ENCODE data around the gene RGS16. TPM values are rescaled to one million over a fixed set of nuclear protein-coding genes. Genes with fewer than 3 reads are reported as not detected.

RGS16 gene
- total RNA-seq, 1 donor from 2014 or later, result 0.98 TPM

- no peaks in the 10 kb centered on the region for H3K36me3 Mint-ChIP-seq (ENCODE audit: insufficient read depth)
- peaks cover 7% of the 10 kb centered on the region for H3K9me3 Mint-ChIP-seq (ENCODE audit: low read depth)
- peaks cover 23% of the 10 kb centered on the region for H3K27me3 Mint-ChIP-seq
- peaks cover 15% of the 10 kb centered on the region for H3K4me1 Mint-ChIP-seq (ENCODE audit: low read depth)
- H3K4me3 Mint-ChIP-seq (ENCODE audit: low read depth), result no peak overlapping the region
- TF ChIP-seq CTCF (IDR thresholded peaks at IDR 0.05; ENCODE audit: unreplicated experiment), result no peak
- DNase-seq (ENCODE audit: low spot score, unreplicated experiment), result no peak
- no peak overlapping the region for H3K27ac Mint-ChIP-seq
These were observed 16.9 kb upstream of the RGS16 start for GRCh38 chr1:182620924-182621585.

GRCh38 chr1:182617734-182618351 is 13.7 kb upstream of the RGS16 start:
- no peak for DNase-seq (ENCODE audit: low spot score, unreplicated experiment)
- TF ChIP-seq CTCF (IDR thresholded peaks at IDR 0.05; ENCODE audit: unreplicated experiment), result no peak
- H3K36me3 Mint-ChIP-seq (ENCODE audit: insufficient read depth), result no peaks in the 10 kb centered on the region
- peaks cover 16% of the 10 kb centered on the region for H3K4me1 Mint-ChIP-seq (ENCODE audit: low read depth)
- peaks cover 7% of the 10 kb centered on the region for H3K9me3 Mint-ChIP-seq (ENCODE audit: low read depth)
- no peak overlapping the region for H3K27ac Mint-ChIP-seq
- H3K4me3 Mint-ChIP-seq (ENCODE audit: low read depth), result no peak overlapping the region
- H3K27me3 Mint-ChIP-seq, result peaks cover 53% of the 10 kb centered on the region

GRCh38 chr1:182617014-182617429 is 12.8 kb upstream of the RGS16 start:
- Mint-ChIP-seq H3K9me3 (ENCODE audit: low read depth) (peaks cover 7% of the 10 kb centered on the region), H3K27me3 (peaks cover 62% of the 10 kb centered on the region), H3K36me3 (ENCODE audit: insufficient read depth) (no peaks in the 10 kb centered on the region), H3K4me1 (ENCODE audit: low read depth) (peaks cover 16% of the 10 kb centered on the region), H3K27ac (peak overlapping the region; percentile 43), H3K4me3 (ENCODE audit: low read depth) (no peak overlapping the region)
- no peak for DNase-seq (ENCODE audit: low spot score, unreplicated experiment)
- TF ChIP-seq CTCF (IDR thresholded peaks at IDR 0.05; ENCODE audit: unreplicated experiment), result no peak

- Mint-ChIP-seq H3K27ac (peak overlapping the region; percentile 43), H3K36me3 (ENCODE audit: insufficient read depth) (no peaks in the 10 kb centered on the region), H3K4me3 (ENCODE audit: low read depth) (no peak overlapping the region), H3K4me1 (ENCODE audit: low read depth) (peaks cover 20% of the 10 kb centered on the region), H3K27me3 (peaks cover 65% of the 10 kb centered on the region), H3K9me3 (ENCODE audit: low read depth) (peaks cover 7% of the 10 kb centered on the region)
- no peak for TF ChIP-seq CTCF (IDR thresholded peaks at IDR 0.05; ENCODE audit: unreplicated experiment)
- no peak for DNase-seq (ENCODE audit: low spot score, unreplicated experiment)
These were observed 12.2 kb upstream of the RGS16 start for GRCh38 chr1:182616130-182617013.

GRCh38 chr1:182615468-182616129 is 11.4 kb upstream of the RGS16 start:
- Mint-ChIP-seq H3K27me3 (peaks cover 73% of the 10 kb centered on the region), H3K4me1 (ENCODE audit: low read depth) (peaks cover 22% of the 10 kb centered on the region), H3K9me3 (ENCODE audit: low read depth) (peaks cover 1% of the 10 kb centered on the region), H3K4me3 (ENCODE audit: low read depth) (peak overlapping the region; percentile 74), H3K36me3 (ENCODE audit: insufficient read depth) (no peaks in the 10 kb centered on the region), H3K27ac (no peak overlapping the region)
- no peak for DNase-seq (ENCODE audit: low spot score, unreplicated experiment)
- no peak for TF ChIP-seq CTCF (IDR thresholded peaks at IDR 0.05; ENCODE audit: unreplicated experiment)
